Colonic mucosa (tissue), 4 donors: ENCODE data around the gene SMIM35. TPM values are rescaled to one million over a fixed set of nuclear protein-coding genes. Genes with fewer than 3 reads are reported as not detected.

ENCODE experiments used
- DNase-seq: peaks from one replicate; pipeline ENCODE4 v3.0.0-alpha.2; 2020
- H3K27ac ChIP-seq: fragments of 200-600 bp; one replicate; pipeline ENCODE4 v1.8.0; 2021
- H3K27me3 ChIP-seq: fragments of 200-600 bp; one replicate; pipeline ENCODE4 v1.8.0; 2021
- H3K36me3 ChIP-seq: fragments of 200-600 bp; one replicate; pipeline ENCODE4 v1.8.0; 2021
- H3K4me1 ChIP-seq: fragments of 200-600 bp; one replicate; pipeline ENCODE4 v1.8.0; 2021; ENCODE audit warnings: mild to moderate bottlenecking
- H3K4me3 ChIP-seq: fragments of 200-600 bp; one replicate; pipeline ENCODE4 v1.8.0; 2021
- H3K9ac ChIP-seq, 2 donors: one replicate each; pipeline ENCODE4 v1.7.0; 2013; ENCODE audit warnings: control low read depth in 2 of 2, low read depth in 2 of 2, low read length in 2 of 2
- H3K9me3 ChIP-seq: fragments of 200-600 bp; one replicate; pipeline ENCODE4 v1.8.0; 2021
- intact Hi-C: fragments of 100-400 bp; cut with DNase I; formaldehyde crosslinking; loops from one replicate; pipeline ENCODE4 v1.14.1; 2022
- total RNA-seq, 2 donors: library from RNA; stranded (reverse); fragmentation: NEBNext Ultra II Directional in 1 of 2; extraction: Animal tissue kit (Norgen Biotek cat#: 25700) in 1 of 2; gene quantifications; one replicate each; pipeline ENCODE4 v1.2.1, GENCODE V29; 2021
- TF ChIP-seq, protein P1 (sequence below): fragments of 200-600 bp; IDR thresholded peaks from one replicate; pipeline ENCODE4 v1.8.0; 2022; ENCODE audit warnings: antibody characterized with exemption, mild to moderate bottlenecking
- donor health status: healthy.
- donor health status: DM: no; HTN: no; CAD: no.
- donor health status: DM: no; HTN: no; CAD: no.

The SMIM35 gene
- total RNA-seq, 2 donors from 2014 or later, result not detected

DNA sequence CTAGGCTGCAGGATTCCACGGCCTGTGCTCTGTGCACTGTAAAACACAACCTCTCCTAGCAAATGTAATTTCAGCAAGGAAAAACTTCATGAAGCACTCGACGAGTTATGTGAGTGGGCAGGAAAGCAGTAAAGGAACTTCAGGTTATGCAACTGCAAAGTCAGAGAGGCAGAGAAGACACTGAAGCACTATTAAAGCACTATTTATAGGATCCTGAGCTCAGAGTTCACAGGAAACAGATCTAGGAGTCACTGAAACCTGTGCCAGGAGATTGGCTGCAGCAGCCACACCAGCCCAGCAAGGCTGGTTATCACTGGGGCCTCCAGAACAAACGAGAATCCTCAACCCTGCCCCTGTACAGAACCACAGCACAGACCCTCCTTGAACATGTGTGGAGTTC is 2.5 kb downstream of the SMIM35 start:
- Histone ChIP-seq H3K4me3 (no peak overlapping the region), H3K4me1 (peaks cover 14% of the 10 kb centered on the region), H3K9me3 (no peaks in the 10 kb centered on the region), H3K9ac (peak overlapping the region in 1 of 2 donors; percentile 59), H3K36me3 (no peaks in the 10 kb centered on the region), H3K27ac (peak overlapping the region; percentile 64), H3K27me3 (no peaks in the 10 kb centered on the region)
- TF ChIP-seq, protein P1, sequence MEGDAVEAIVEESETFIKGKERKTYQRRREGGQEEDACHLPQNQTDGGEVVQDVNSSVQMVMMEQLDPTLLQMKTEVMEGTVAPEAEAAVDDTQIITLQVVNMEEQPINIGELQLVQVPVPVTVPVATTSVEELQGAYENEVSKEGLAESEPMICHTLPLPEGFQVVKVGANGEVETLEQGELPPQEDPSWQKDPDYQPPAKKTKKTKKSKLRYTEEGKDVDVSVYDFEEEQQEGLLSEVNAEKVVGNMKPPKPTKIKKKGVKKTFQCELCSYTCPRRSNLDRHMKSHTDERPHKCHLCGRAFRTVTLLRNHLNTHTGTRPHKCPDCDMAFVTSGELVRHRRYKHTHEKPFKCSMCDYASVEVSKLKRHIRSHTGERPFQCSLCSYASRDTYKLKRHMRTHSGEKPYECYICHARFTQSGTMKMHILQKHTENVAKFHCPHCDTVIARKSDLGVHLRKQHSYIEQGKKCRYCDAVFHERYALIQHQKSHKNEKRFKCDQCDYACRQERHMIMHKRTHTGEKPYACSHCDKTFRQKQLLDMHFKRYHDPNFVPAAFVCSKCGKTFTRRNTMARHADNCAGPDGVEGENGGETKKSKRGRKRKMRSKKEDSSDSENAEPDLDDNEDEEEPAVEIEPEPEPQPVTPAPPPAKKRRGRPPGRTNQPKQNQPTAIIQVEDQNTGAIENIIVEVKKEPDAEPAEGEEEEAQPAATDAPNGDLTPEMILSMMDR, result no peak
- peak; percentile 58 for DNase-seq
- intact Hi-C loops, result no loop called here

DNA sequence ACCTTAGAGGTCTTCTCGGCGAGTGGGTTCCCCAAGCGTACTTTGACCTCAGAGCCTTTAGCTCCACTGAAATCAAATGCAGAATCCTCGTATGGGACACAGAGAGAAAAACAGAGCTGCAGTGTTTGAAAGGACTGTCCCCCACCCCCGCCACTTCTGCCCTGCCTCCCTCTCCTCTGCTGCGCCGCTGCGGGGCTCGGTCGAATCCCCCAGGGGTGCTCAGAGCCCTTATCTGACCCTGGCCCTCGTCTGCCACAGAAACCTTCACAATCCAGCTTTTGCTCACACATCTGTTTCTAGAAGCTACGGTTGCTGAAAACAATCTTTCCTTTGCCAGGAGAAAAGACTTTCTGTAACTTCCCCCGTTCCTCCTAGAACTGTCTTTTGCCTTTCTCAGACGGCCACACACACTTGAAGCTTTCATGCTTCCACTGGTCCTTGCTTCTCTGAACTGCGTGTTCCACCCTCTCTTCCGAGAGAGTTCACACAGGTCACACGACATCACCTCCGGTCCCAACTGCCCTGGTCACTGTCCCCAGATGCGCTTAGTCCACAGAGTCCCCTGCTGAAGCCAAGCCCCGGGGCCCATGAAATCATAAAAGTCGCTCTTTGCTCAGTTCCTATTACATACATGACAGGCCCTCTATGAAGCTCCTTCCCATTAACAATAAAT is 3.7 kb downstream of the SMIM35 start:
- H3K4me3 ChIP-seq, result no peak overlapping the region
- no peaks in the 10 kb centered on the region for H3K9me3 ChIP-seq
- H3K9ac ChIP-seq, result peak overlapping the region in 1 of 2 donors; percentile 1
- intact Hi-C loops, result no loop called here
- H3K27ac ChIP-seq, result peak overlapping the region; percentile 64
- H3K4me1 ChIP-seq, result peaks cover 14% of the 10 kb centered on the region
- DNase-seq, result no peak
- H3K27me3 ChIP-seq, result no peaks in the 10 kb centered on the region
- TF ChIP-seq, protein P1, result no peak
- no peaks in the 10 kb centered on the region for H3K36me3 ChIP-seq

DNA sequence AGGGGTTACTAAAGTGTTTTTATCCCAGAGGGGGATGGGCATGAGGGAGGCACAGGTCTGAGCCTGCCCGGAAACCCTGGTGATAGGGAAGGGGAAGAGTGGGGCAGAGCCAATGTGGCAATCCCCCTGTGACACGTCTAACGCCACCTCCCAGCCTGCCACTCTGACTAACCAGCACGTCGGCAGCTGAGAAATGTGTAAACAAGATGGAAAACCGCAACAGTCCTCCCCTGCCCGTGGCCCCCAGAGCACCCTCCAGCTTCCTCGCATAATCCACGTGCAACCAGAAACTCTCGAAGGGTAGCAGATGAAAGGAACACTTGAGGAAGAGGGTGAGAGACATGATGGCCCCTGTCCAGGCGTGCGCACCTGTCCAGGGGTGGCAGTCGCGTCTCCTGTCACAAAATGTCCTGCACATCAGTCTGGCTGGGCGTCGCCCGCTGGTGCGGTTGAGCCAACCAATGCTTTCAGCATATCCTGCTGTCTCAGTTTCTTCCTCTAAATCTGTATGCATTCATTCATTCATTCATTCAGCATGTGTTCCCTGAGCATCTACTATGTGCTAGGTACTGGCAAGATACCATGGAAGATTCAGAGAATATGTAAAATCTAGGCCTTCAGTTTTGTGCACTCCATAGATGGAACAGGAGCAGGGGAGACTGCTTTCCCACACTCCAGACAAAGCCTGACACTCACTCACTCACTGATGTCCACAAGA is 5.4 kb downstream of the SMIM35 start:
- DNase-seq, result no peak
- TF ChIP-seq, protein P1, result no peak
- H3K36me3 ChIP-seq, result no peaks in the 10 kb centered on the region
- H3K4me1 ChIP-seq, result peaks cover 6% of the 10 kb centered on the region
- H3K27ac ChIP-seq, result no peak overlapping the region
- no peak overlapping the region for H3K9ac ChIP-seq
- H3K4me3 ChIP-seq, result no peak overlapping the region
- no peaks in the 10 kb centered on the region for H3K9me3 ChIP-seq
- intact Hi-C loops, result no loop called here
- H3K27me3 ChIP-seq, result no peaks in the 10 kb centered on the region

DNA sequence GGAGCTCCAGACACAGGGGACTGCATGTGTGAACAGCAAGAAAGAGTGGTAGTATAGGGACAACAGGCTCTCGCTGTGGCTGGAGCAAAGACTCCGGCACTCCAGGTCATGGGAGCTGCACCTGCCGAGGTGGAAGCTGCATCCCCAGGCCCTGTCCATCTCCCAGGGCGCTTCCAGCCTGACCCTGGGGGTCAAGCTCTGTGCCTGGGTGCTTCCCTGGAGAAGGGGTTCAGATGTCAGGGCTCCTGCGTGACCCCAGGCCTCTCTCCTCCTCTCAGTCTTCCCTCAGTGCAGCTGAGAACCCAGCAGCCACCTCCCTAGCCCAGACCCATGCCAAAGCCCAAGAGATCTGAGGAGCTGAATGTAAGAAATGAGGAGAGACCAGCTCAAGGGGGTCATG is 6.5 kb downstream of the SMIM35 start:
- peaks cover 12% of the 10 kb centered on the region for H3K4me1 ChIP-seq
- no peak overlapping the region for H3K4me3 ChIP-seq
- no peak overlapping the region for H3K27ac ChIP-seq
- H3K9me3 ChIP-seq, result no peaks in the 10 kb centered on the region
- TF ChIP-seq, protein P1, result no peak
- no peaks in the 10 kb centered on the region for H3K36me3 ChIP-seq
- no peak for DNase-seq
- H3K9ac ChIP-seq, result peak overlapping the region in 1 of 2 donors; percentile 96
- intact Hi-C loops, result no loop called here
- H3K27me3 ChIP-seq, result no peaks in the 10 kb centered on the region

DNA sequence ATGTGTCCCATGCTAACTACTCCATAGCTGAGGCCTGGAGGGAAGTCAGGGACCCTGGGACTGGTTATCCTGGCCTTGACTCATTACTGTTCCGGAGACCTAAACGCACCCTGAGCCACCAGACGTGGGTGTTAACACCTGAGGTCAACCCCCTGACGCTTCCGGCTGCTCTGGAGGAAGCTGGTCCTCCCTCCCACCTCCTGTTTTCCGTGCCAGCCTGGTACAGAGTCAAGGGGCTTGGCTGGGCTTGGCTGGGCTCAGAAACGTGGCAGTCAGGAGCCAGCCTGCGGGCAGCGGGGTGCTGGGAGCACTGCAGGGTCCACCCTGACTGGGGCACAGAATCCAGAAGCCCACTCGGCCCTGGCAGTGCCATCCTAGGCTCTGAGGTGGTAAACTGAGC is 7.3 kb downstream of the SMIM35 start:
- H3K9ac ChIP-seq, result peak overlapping the region; percentile 51 to 96
- intact Hi-C loops, result no loop called here
- H3K27ac ChIP-seq, result peak overlapping the region; percentile 88
- H3K4me1 ChIP-seq, result peaks cover 8% of the 10 kb centered on the region
- TF ChIP-seq, protein P1, result no peak
- no peaks in the 10 kb centered on the region for H3K36me3 ChIP-seq
- H3K9me3 ChIP-seq, result no peaks in the 10 kb centered on the region
- H3K4me3 ChIP-seq, result peak overlapping the region; percentile 32
- DNase-seq, result peak; percentile 60
- H3K27me3 ChIP-seq, result no peaks in the 10 kb centered on the region
